Measurements from ENCODE around the gene CNTNAP3. TPM values are rescaled to one million over a fixed set of nuclear protein-coding genes. Genes with fewer than 3 reads are reported as not detected.
A peak's percentile ranks its signal among the peaks of the same experiment; 100 is the strongest.
"Not testable (repeated sequence)": the region's sequence is repeated elsewhere in the genome, so short reads cannot be mapped to it uniquely, and the experiment has no call there.

Gene CNTNAP3
- total RNA-seq, 1 experiment from 2014 or later, result 0.69 TPM

- DNase-seq (ENCODE audit: low read depth), result not testable (repeated sequence)
Measured at GRCh38 chr9:39073537-39073936, 214.4 kb downstream of the CNTNAP3 start.

GRCh38 chr9:39067683-39068082, 220.3 kb downstream of the CNTNAP3 start:
- not testable (repeated sequence) for DNase-seq (ENCODE audit: low read depth)

GRCh38 chr9:39062966-39063365, 225.0 kb downstream of the CNTNAP3 start:
- peak; percentile 67 for DNase-seq (ENCODE audit: low read depth)

GRCh38 chr9:39054453-39054852, 233.5 kb downstream of the CNTNAP3 start:
- DNase-seq (ENCODE audit: low read depth), result not testable (repeated sequence)

- DNase-seq (ENCODE audit: low read depth), result not testable (repeated sequence)
Measured at GRCh38 chr9:39046833-39047232, 241.1 kb downstream of the CNTNAP3 start.

- not testable (repeated sequence) for DNase-seq (ENCODE audit: low read depth)
Measured at GRCh38 chr9:39042352-39042803, 245.6 kb downstream of the CNTNAP3 start.

- not testable (repeated sequence) for DNase-seq (ENCODE audit: low read depth)
Measured at GRCh38 chr9:39041774-39042173, 246.2 kb downstream of the CNTNAP3 start.

- DNase-seq (ENCODE audit: low read depth), result not testable (repeated sequence)
Measured at GRCh38 chr9:39039148-39039547, 248.8 kb downstream of the CNTNAP3 start.

- DNase-seq (ENCODE audit: low read depth), result not testable (repeated sequence)
Measured at GRCh38 chr9:39038221-39038620, 249.7 kb downstream of the CNTNAP3 start.

GRCh38 chr9:39033849-39034248, 254.1 kb downstream of the CNTNAP3 start:
- DNase-seq (ENCODE audit: low read depth), result not testable (repeated sequence)

GRCh38 chr9:39030204-39031019, 257.6 kb downstream of the CNTNAP3 start:
- DNase-seq (ENCODE audit: low read depth), result peak; percentile 37

- DNase-seq (ENCODE audit: low read depth), result not testable (repeated sequence)
Measured at GRCh38 chr9:39028855-39029254, 259.1 kb downstream of the CNTNAP3 start.

GRCh38 chr9:39028168-39028567, 259.8 kb downstream of the CNTNAP3 start:
- not testable (repeated sequence) for DNase-seq (ENCODE audit: low read depth)

- not testable (repeated sequence) for DNase-seq (ENCODE audit: low read depth)
Measured at GRCh38 chr9:39025911-39026588, 261.9 kb downstream of the CNTNAP3 start.

Other genes starting within 250 kb of the CNTNAP3 start
- not detected in 2 replicates for gene SPATA31A1, start 67.5 kb upstream of the CNTNAP3 start, total RNA-seq (2014; rRNA removed)

All from LHCN-M2 (cell line).